Measurements from ENCODE around the gene FCRL2.

- TF ChIP-seq CTCF (IDR thresholded peaks at IDR 0.05): no peak
- TF ChIP-seq POLR2A (IDR thresholded peaks at IDR 0.05): no peak
These were observed 43.0 kb upstream of the FCRL2 start, which contains the start of gene FCRL1 for GRCh38 chr1:157819896-157820295.

All from upper lobe of left lung (tissue), 4 donors.